ENCODE data around the gene ARGLU1.

DNA sequence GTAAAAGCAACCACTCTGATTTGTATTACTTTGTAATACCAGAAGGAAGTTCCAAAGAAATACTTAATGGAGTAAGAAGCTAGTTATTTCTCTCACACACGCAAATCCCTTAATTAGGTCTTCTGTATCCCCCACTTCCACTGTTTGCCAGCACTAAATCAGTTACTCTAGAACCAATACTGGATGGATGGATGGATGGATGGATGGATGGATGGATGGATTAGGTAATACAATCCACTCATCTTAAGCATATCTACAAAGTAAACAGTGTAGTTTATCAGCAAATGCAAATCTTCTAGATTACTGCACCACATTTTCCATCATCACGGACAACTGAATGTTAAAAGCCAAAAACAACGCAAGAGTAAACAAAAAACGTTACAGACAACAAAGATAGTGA lies 27.3 kb downstream of the ARGLU1 start:
- TF ChIP-seq, protein P1, sequence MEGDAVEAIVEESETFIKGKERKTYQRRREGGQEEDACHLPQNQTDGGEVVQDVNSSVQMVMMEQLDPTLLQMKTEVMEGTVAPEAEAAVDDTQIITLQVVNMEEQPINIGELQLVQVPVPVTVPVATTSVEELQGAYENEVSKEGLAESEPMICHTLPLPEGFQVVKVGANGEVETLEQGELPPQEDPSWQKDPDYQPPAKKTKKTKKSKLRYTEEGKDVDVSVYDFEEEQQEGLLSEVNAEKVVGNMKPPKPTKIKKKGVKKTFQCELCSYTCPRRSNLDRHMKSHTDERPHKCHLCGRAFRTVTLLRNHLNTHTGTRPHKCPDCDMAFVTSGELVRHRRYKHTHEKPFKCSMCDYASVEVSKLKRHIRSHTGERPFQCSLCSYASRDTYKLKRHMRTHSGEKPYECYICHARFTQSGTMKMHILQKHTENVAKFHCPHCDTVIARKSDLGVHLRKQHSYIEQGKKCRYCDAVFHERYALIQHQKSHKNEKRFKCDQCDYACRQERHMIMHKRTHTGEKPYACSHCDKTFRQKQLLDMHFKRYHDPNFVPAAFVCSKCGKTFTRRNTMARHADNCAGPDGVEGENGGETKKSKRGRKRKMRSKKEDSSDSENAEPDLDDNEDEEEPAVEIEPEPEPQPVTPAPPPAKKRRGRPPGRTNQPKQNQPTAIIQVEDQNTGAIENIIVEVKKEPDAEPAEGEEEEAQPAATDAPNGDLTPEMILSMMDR (IDR thresholded peaks at IDR 0.05; ENCODE audit: insufficient read depth, low read length): no peak
- TF ChIP-seq, protein P2, sequence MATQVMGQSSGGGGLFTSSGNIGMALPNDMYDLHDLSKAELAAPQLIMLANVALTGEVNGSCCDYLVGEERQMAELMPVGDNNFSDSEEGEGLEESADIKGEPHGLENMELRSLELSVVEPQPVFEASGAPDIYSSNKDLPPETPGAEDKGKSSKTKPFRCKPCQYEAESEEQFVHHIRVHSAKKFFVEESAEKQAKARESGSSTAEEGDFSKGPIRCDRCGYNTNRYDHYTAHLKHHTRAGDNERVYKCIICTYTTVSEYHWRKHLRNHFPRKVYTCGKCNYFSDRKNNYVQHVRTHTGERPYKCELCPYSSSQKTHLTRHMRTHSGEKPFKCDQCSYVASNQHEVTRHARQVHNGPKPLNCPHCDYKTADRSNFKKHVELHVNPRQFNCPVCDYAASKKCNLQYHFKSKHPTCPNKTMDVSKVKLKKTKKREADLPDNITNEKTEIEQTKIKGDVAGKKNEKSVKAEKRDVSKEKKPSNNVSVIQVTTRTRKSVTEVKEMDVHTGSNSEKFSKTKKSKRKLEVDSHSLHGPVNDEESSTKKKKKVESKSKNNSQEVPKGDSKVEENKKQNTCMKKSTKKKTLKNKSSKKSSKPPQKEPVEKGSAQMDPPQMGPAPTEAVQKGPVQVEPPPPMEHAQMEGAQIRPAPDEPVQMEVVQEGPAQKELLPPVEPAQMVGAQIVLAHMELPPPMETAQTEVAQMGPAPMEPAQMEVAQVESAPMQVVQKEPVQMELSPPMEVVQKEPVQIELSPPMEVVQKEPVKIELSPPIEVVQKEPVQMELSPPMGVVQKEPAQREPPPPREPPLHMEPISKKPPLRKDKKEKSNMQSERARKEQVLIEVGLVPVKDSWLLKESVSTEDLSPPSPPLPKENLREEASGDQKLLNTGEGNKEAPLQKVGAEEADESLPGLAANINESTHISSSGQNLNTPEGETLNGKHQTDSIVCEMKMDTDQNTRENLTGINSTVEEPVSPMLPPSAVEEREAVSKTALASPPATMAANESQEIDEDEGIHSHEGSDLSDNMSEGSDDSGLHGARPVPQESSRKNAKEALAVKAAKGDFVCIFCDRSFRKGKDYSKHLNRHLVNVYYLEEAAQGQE (IDR thresholded peaks at IDR 0.05; ENCODE audit: insufficient replicate concordance, low read depth): no peak
- no peak for TF ChIP-seq POLR2AphosphoS5 (IDR thresholded peaks at IDR 0.05; ENCODE audit: low read depth)
- no peak for TF ChIP-seq GABPA (IDR thresholded peaks at IDR 0.05; ENCODE audit: low read depth)
- no peak for TF ChIP-seq SPI1 (IDR thresholded peaks at IDR 0.05; ENCODE audit: borderline replicate concordance, low read depth)

All from HL-60 (cell line).